WTC11 (cell line): ENCODE measurements around the gene KPNB1. TPM values are rescaled to one million over a fixed set of nuclear protein-coding genes. Genes with fewer than 3 reads are reported as not detected.

Source experiments
- ATAC-seq: fragments of 200-7000 bp; cut with Tn5 transposase; 2 replicates; pipeline ENCODE4 v1.10.0; 2021; ENCODE audit warnings: mild to moderate bottlenecking, moderate library complexity
- CTCF ChIA-PET: fragments of 300-600 bp; sonication (Branson Sonifier 250); formaldehyde crosslinking; loops from one replicate; lab custom pipeline; 2021; ENCODE audit warnings: antibody characterized with exemption; lab: Charles Lee
- POLR2A ChIA-PET: fragments of 350-600 bp; sonication (Branson Sonifier 250); formaldehyde crosslinking; loops from one replicate; lab custom pipeline; 2021; ENCODE audit warnings: antibody characterized with exemption; lab: Charles Lee
- DNase-seq: peaks from one replicate; pipeline ENCODE4 v3.0.0; 2021; ENCODE audit warnings: low spot score
- H3K27ac Mint-ChIP-seq: 2 replicates; pipeline ENCODE4 v1.8.0; 2021; ENCODE audit warnings: mixed read lengths
- H3K27me3 Mint-ChIP-seq: 2 replicates; pipeline ENCODE4 v1.8.0; 2021; ENCODE audit warnings: low read depth, mild to moderate bottlenecking, moderate library complexity, mixed read lengths
- H3K36me3 Mint-ChIP-seq: 2 replicates; pipeline ENCODE4 v1.8.0; 2021; ENCODE audit warnings: mixed read lengths
- H3K4me1 Mint-ChIP-seq: 2 replicates; pipeline ENCODE4 v1.8.0; 2022; ENCODE audit warnings: mixed read lengths
- H3K4me3 Mint-ChIP-seq: 2 replicates; pipeline ENCODE4 v1.8.0; 2021; ENCODE audit warnings: mild to moderate bottlenecking, moderate library complexity, mixed read lengths
- H3K9me3 Mint-ChIP-seq: 2 replicates; pipeline ENCODE4 v1.8.0; 2021; ENCODE audit warnings: mixed read lengths
- CREM ChIP-seq: sonication (generic); formaldehyde crosslinking; IDR thresholded peaks from 2 replicates; pipeline ENCODE4 v1.8.1; 2022; ENCODE audit warnings: mild to moderate bottlenecking, missing genetic modification reagents, moderate library complexity
- ELF4 ChIP-seq: sonication (generic); formaldehyde crosslinking; IDR thresholded peaks from 2 replicates; pipeline ENCODE4 v1.8.1; 2022; ENCODE audit warnings: low read depth, mild to moderate bottlenecking, moderate library complexity, missing genetic modification reagents
- ETV6 ChIP-seq: sonication (generic); formaldehyde crosslinking; IDR thresholded peaks from 2 replicates; pipeline ENCODE4 v1.8.1; 2022; ENCODE audit warnings: mild to moderate bottlenecking, missing genetic modification reagents
- FOXP1 ChIP-seq: sonication (generic); formaldehyde crosslinking; IDR thresholded peaks from 2 replicates; pipeline ENCODE4 v1.8.0; 2022; ENCODE audit warnings: missing genetic modification reagents, mild to moderate bottlenecking, moderate library complexity, borderline replicate concordance
- KAT7 ChIP-seq: sonication (generic); formaldehyde crosslinking; IDR thresholded peaks from 2 replicates; pipeline ENCODE4 v1.8.1; 2023; ENCODE audit warnings: missing genetic modification reagents, mild to moderate bottlenecking, borderline replicate concordance
- MXD4 ChIP-seq: fragments of 250-450 bp; sonication (Bioruptor Pico); IDR thresholded peaks from 2 replicates; pipeline ENCODE4 v1.8.0; 2021; ENCODE audit warnings: mild to moderate bottlenecking, moderate library complexity, borderline replicate concordance
- NR2C2 ChIP-seq: sonication (generic); formaldehyde crosslinking; IDR thresholded peaks from 2 replicates; pipeline ENCODE4 v1.8.0; 2022; ENCODE audit warnings: mild to moderate bottlenecking, missing genetic modification reagents
- PRRX2 ChIP-seq: fragments of 250-450 bp; sonication (Bioruptor Pico); IDR thresholded peaks from 2 replicates; pipeline ENCODE4 v1.8.0; 2021; ENCODE audit warnings: mild to moderate bottlenecking
- SMAD4 ChIP-seq: sonication (generic); formaldehyde crosslinking; IDR thresholded peaks from 2 replicates; pipeline ENCODE4 v1.8.0; 2022; ENCODE audit warnings: mild to moderate bottlenecking, missing genetic modification reagents
- SOX15 ChIP-seq: fragments of 250-450 bp; sonication (Bioruptor Pico); IDR thresholded peaks from 2 replicates; pipeline ENCODE4 v1.9.0; 2021; ENCODE audit warnings: mild to moderate bottlenecking
- TP53 ChIP-seq: sonication (generic); formaldehyde crosslinking; IDR thresholded peaks from 2 replicates; pipeline ENCODE4 v1.8.1; 2023; ENCODE audit warnings: mild to moderate bottlenecking, missing genetic modification reagents
- ZNF121 ChIP-seq: sonication (generic); formaldehyde crosslinking; IDR thresholded peaks from 2 replicates; pipeline ENCODE4 v1.8.0; 2023; ENCODE audit warnings: missing genetic modification reagents
- ZNF219 ChIP-seq: sonication (generic); formaldehyde crosslinking; IDR thresholded peaks from 2 replicates; pipeline ENCODE4 v1.8.0; 2023; ENCODE audit warnings: missing genetic modification reagents, mild to moderate bottlenecking, borderline replicate concordance
- total RNA-seq: library from RNA; stranded (reverse); gene quantifications from 3 replicates; pipeline ENCODE4 v1.2.3, GENCODE V29; 2021
- TF ChIP-seq, protein P1 (sequence below): sonication (generic); formaldehyde crosslinking; IDR thresholded peaks from 2 replicates; pipeline ENCODE4 v1.8.1; 2022; ENCODE audit warnings: mild to moderate bottlenecking, missing genetic modification reagents, moderate library complexity, borderline replicate concordance
- TF ChIP-seq, protein P2 (sequence below): sonication (generic); formaldehyde crosslinking; IDR thresholded peaks from 2 replicates; pipeline ENCODE4 v1.8.1; 2023; ENCODE audit warnings: mild to moderate bottlenecking, missing genetic modification reagents, moderate library complexity
- TF ChIP-seq, protein P3 (sequence below): fragments of 200-600 bp; IDR thresholded peaks from 2 replicates; pipeline ENCODE4 v1.8.0; 2022; ENCODE audit warnings: antibody characterized with exemption
- TF ChIP-seq, protein P4 (sequence below): sonication (generic); formaldehyde crosslinking; IDR thresholded peaks from 2 replicates; pipeline ENCODE4 v1.8.0; 2023; ENCODE audit warnings: missing genetic modification reagents
- TF ChIP-seq, protein P5 (sequence below): fragments of 250-450 bp; sonication (Bioruptor Pico); IDR thresholded peaks from 2 replicates; pipeline ENCODE4 v1.8.0; 2021; ENCODE audit warnings: mild to moderate bottlenecking
- TF ChIP-seq, protein P6 (sequence below): sonication (generic); formaldehyde crosslinking; IDR thresholded peaks from 2 replicates; pipeline ENCODE4 v1.8.0; 2022; ENCODE audit warnings: mild to moderate bottlenecking, missing genetic modification reagents
- TF ChIP-seq, protein P7 (sequence below): sonication (generic); formaldehyde crosslinking; IDR thresholded peaks from 2 replicates; pipeline ENCODE4 v1.8.1; 2022; ENCODE audit warnings: low read depth, missing genetic modification reagents, borderline replicate concordance
- TF ChIP-seq, protein P8 (sequence below): sonication (generic); formaldehyde crosslinking; IDR thresholded peaks from 2 replicates; pipeline ENCODE4 v1.8.1; 2023; ENCODE audit warnings: mild to moderate bottlenecking, missing genetic modification reagents
- TF ChIP-seq, protein P9 (sequence below): sonication (generic); formaldehyde crosslinking; IDR thresholded peaks from 2 replicates; pipeline ENCODE4 v1.8.1; 2022; ENCODE audit warnings: low read depth, mild to moderate bottlenecking, moderate library complexity, missing genetic modification reagents, borderline replicate concordance

KPNB1 gene
- total RNA-seq, 1 experiment from 2014 or later = 506 TPM

DNA sequence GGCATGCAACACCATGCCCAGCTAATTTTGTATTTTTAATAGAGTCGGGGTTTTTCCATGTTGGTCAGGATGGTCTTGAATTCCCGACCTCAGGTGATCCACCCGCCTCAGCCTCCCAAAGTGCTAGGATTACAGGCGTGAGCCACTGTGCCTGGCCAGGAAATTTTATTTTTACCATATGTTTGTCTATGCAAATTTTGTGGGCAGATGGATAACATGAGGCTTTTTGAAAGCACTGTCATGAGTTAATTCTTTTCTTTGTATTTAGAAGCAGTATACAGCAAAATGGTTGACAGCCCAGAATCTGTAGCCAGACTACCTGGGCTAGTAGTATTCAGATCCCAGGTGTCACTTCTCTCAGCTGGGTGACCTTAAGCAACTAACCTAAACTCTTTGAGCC, 8.5 kb upstream of the KPNB1 start (continued):
- TF ChIP-seq, protein P1, sequence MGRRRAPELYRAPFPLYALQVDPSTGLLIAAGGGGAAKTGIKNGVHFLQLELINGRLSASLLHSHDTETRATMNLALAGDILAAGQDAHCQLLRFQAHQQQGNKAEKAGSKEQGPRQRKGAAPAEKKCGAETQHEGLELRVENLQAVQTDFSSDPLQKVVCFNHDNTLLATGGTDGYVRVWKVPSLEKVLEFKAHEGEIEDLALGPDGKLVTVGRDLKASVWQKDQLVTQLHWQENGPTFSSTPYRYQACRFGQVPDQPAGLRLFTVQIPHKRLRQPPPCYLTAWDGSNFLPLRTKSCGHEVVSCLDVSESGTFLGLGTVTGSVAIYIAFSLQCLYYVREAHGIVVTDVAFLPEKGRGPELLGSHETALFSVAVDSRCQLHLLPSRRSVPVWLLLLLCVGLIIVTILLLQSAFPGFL = no peak
- TF ChIP-seq, protein P2, sequence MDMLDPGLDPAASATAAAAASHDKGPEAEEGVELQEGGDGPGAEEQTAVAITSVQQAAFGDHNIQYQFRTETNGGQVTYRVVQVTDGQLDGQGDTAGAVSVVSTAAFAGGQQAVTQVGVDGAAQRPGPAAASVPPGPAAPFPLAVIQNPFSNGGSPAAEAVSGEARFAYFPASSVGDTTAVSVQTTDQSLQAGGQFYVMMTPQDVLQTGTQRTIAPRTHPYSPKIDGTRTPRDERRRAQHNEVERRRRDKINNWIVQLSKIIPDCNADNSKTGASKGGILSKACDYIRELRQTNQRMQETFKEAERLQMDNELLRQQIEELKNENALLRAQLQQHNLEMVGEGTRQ = no peak
- TF ChIP-seq KAT7 (CRISPR knock-in tag) (no peak), NR2C2 (CRISPR knock-in tag) (no peak)

DNA sequence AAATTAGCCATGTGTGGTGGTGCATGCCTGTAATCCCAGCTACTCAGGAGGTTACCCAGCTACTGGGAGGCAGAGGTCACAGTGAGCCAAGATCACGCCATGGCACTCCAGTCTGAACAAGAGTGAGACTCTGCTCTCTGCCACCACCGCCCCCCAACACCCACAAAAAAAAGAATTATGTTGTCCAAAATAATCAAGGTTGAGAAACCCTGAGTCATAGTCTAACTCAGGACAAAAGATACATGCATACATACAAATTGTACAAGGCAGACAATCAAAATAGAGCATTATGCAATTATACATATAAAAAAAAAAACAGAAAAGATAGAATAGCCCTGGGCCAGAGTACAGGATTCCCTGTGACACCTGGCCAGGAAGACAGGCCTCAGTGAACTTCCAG, 6.6 kb upstream of the KPNB1 start:
- no peak for DNase-seq
- POLR2A ChIA-PET = no interaction called here
- TF ChIP-seq, protein P3, sequence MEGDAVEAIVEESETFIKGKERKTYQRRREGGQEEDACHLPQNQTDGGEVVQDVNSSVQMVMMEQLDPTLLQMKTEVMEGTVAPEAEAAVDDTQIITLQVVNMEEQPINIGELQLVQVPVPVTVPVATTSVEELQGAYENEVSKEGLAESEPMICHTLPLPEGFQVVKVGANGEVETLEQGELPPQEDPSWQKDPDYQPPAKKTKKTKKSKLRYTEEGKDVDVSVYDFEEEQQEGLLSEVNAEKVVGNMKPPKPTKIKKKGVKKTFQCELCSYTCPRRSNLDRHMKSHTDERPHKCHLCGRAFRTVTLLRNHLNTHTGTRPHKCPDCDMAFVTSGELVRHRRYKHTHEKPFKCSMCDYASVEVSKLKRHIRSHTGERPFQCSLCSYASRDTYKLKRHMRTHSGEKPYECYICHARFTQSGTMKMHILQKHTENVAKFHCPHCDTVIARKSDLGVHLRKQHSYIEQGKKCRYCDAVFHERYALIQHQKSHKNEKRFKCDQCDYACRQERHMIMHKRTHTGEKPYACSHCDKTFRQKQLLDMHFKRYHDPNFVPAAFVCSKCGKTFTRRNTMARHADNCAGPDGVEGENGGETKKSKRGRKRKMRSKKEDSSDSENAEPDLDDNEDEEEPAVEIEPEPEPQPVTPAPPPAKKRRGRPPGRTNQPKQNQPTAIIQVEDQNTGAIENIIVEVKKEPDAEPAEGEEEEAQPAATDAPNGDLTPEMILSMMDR = no peak
- no peak for TF ChIP-seq SMAD4 (CRISPR knock-in tag)
- no peak for TF ChIP-seq CREM (CRISPR knock-in tag)
- TF ChIP-seq, protein P4, sequence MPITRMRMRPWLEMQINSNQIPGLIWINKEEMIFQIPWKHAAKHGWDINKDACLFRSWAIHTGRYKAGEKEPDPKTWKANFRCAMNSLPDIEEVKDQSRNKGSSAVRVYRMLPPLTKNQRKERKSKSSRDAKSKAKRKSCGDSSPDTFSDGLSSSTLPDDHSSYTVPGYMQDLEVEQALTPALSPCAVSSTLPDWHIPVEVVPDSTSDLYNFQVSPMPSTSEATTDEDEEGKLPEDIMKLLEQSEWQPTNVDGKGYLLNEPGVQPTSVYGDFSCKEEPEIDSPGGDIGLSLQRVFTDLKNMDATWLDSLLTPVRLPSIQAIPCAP (CRISPR knock-in tag) = no peak
- no peak for TF ChIP-seq SOX15 (CRISPR knock-in tag)
- no peak for TF ChIP-seq PRRX2
- TF ChIP-seq, protein P5, sequence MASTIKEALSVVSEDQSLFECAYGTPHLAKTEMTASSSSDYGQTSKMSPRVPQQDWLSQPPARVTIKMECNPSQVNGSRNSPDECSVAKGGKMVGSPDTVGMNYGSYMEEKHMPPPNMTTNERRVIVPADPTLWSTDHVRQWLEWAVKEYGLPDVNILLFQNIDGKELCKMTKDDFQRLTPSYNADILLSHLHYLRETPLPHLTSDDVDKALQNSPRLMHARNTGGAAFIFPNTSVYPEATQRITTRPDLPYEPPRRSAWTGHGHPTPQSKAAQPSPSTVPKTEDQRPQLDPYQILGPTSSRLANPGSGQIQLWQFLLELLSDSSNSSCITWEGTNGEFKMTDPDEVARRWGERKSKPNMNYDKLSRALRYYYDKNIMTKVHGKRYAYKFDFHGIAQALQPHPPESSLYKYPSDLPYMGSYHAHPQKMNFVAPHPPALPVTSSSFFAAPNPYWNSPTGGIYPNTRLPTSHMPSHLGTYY (CRISPR knock-in tag) = no peak
- TF ChIP-seq, protein P6, sequence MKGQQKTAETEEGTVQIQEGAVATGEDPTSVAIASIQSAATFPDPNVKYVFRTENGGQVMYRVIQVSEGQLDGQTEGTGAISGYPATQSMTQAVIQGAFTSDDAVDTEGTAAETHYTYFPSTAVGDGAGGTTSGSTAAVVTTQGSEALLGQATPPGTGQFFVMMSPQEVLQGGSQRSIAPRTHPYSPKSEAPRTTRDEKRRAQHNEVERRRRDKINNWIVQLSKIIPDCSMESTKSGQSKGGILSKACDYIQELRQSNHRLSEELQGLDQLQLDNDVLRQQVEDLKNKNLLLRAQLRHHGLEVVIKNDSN = no peak
- TF ChIP-seq, protein P7, sequence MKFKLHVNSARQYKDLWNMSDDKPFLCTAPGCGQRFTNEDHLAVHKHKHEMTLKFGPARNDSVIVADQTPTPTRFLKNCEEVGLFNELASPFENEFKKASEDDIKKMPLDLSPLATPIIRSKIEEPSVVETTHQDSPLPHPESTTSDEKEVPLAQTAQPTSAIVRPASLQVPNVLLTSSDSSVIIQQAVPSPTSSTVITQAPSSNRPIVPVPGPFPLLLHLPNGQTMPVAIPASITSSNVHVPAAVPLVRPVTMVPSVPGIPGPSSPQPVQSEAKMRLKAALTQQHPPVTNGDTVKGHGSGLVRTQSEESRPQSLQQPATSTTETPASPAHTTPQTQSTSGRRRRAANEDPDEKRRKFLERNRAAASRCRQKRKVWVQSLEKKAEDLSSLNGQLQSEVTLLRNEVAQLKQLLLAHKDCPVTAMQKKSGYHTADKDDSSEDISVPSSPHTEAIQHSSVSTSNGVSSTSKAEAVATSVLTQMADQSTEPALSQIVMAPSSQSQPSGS = no peak
- TF ChIP-seq, protein P8, sequence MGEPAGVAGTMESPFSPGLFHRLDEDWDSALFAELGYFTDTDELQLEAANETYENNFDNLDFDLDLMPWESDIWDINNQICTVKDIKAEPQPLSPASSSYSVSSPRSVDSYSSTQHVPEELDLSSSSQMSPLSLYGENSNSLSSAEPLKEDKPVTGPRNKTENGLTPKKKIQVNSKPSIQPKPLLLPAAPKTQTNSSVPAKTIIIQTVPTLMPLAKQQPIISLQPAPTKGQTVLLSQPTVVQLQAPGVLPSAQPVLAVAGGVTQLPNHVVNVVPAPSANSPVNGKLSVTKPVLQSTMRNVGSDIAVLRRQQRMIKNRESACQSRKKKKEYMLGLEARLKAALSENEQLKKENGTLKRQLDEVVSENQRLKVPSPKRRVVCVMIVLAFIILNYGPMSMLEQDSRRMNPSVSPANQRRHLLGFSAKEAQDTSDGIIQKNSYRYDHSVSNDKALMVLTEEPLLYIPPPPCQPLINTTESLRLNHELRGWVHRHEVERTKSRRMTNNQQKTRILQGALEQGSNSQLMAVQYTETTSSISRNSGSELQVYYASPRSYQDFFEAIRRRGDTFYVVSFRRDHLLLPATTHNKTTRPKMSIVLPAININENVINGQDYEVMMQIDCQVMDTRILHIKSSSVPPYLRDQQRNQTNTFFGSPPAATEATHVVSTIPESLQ (CRISPR knock-in tag) = no peak
- TF ChIP-seq ZNF219 (CRISPR knock-in tag) = no peak
- TF ChIP-seq ZNF121 (CRISPR knock-in tag) = no peak
- TF ChIP-seq, protein P9, sequence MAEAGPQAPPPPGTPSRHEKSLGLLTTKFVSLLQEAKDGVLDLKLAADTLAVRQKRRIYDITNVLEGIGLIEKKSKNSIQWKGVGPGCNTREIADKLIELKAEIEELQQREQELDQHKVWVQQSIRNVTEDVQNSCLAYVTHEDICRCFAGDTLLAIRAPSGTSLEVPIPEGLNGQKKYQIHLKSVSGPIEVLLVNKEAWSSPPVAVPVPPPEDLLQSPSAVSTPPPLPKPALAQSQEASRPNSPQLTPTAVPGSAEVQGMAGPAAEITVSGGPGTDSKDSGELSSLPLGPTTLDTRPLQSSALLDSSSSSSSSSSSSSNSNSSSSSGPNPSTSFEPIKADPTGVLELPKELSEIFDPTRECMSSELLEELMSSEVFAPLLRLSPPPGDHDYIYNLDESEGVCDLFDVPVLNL = no peak
- TF ChIP-seq, protein P1 = no peak
- TF ChIP-seq ETV6 (CRISPR knock-in tag) = no peak
- no peak for TF ChIP-seq MXD4 (CRISPR knock-in tag)
- no peak for TF ChIP-seq TP53 (CRISPR knock-in tag)
- no peak for TF ChIP-seq FOXP1 (CRISPR knock-in tag)
- no peak for TF ChIP-seq ELF4 (CRISPR knock-in tag)
- Mint-ChIP-seq H3K27me3 (no peaks in the 10 kb centered on the region), H3K4me1 (no peaks in the 10 kb centered on the region), H3K36me3 (peaks cover 5% of the 10 kb centered on the region), H3K27ac (no peak overlapping the region), H3K4me3 (no peak overlapping the region), H3K9me3 (no peaks in the 10 kb centered on the region)
- no peak for ATAC-seq
- CTCF ChIA-PET = interaction anchor here (0.6 to 1.2 kb wide), 2 partner anchors 22 to 155 kb away, joined by 3 to 5 read pairs; no protein-coding TSS in a partner anchor
